NT2/D1 (cell line): ENCODE results near the gene INO80C.

ENCODE experiments used
- YY1 ChIP-seq: IDR thresholded peaks from 2 replicates; pipeline ENCODE4 v1.6.1; 2011; ENCODE audit not compliant: insufficient read length, insufficient read depth
- ZNF274 ChIP-seq: IDR thresholded peaks from 2 replicates; pipeline ENCODE4 v1.6.1; 2011; ENCODE audit warnings: mild to moderate bottlenecking, low read depth, low read length

DNA sequence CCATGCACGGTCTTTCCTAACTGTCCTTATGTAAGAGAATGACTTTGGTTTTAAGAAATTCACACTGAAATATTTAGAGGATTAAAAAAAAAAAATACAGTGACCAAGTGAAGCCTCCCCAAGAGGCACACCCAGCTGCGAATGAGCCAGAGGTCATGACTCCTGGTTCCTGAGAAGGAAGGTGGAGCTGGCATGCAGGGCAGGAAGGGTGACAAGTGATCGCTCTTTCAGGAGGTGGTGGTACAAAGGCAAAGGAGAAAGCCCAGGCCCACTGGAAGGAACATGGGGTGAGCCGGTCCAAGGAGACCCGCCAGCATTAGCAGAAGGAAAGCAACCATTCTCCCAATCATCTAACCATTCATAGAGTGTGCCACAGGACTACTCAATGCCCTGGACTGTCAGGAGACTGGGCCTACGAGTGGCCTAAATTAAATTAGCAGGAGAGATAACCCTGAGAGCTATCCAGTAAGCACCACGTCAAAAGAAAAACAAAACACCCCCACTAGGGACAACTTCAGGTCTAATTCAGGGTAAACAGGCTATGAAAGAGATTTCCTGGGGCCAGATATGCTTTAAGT lies 7.8 kb downstream of the INO80C start:
- TF ChIP-seq ZNF274 (no peak), YY1 (no peak)
